SK-N-SH (cell line): Measurements from ENCODE around the gene YY1. TPM values are rescaled to one million over a fixed set of nuclear protein-coding genes. Genes with fewer than 3 reads are reported as not detected.

Source experiments
- CTCF ChIA-PET: fragments of 300-600, 350-600 bp; formaldehyde crosslinking; extraction: SDS; loops from one replicate; lab custom pipeline; 2021; lab: Yijun Ruan, JAX
- POLR2A ChIA-PET: fragments of 350-600 bp; sonication (Branson Sonifier 250); formaldehyde crosslinking; extraction: SDS; loops from one replicate; lab custom pipeline; 2020; ENCODE audit warnings: antibody characterized with exemption, inconsistent platforms; lab: Yijun Ruan, JAX
- DNase-seq: peaks from one replicate; pipeline ENCODE4 v3.0.0; 2012
- H2AFZ ChIP-seq: fragments of 200-600 bp; sonication (generic); 2 replicates; pipeline ENCODE4 v1.8.1; 2016; ENCODE audit warnings: antibody characterized with exemption, mild to moderate bottlenecking, low read depth
- H3F3A ChIP-seq: fragments of 200-600 bp; sonication (generic); replicated peaks from 2 replicates; pipeline ENCODE3; 2016; ENCODE audit warnings: antibody characterized with exemption, mild to moderate bottlenecking; ENCODE audit not compliant: insufficient read depth
- H3K27ac ChIP-seq, 2 experiments: fragments of 200-500 bp in 1 of 2; fragments of 200-600 bp in 1 of 2; sonication (Bioruptor generic) in 1 of 2; sonication (generic), shearing (Covaris generic) in 1 of 2; 2 replicates each; pipeline versions ENCODE4 v1.5.1 to v1.6.1; 2014 to 2016; ENCODE audit warnings: low read depth in 2 of 2, inconsistent platforms in 1 of 2, low read length in 1 of 2, mild to moderate bottlenecking in 1 of 2, mixed read lengths in 1 of 2
- H3K27me3 ChIP-seq: fragments of 200-600 bp; sonication (generic), shearing (Covaris generic); 2 replicates; pipeline ENCODE4 v1.6.1; 2016; ENCODE audit warnings: mixed run types; ENCODE audit not compliant: insufficient read depth
- H3K36me3 ChIP-seq, 2 experiments: fragments of 200-500 bp in 1 of 2; fragments of 200-600 bp in 1 of 2; sonication (Bioruptor generic) in 1 of 2; sonication (generic) in 1 of 2; replicated peaks in 1 of 2; 2 replicates each; pipeline versions ENCODE3 to v1.5.1; 2014 to 2016; ENCODE audit warnings: low read length in 1 of 2, mild to moderate bottlenecking in 1 of 2; ENCODE audit not compliant: insufficient read depth in 2 of 2, control insufficient read depth in 1 of 2
- H3K4me1 ChIP-seq, 2 experiments: fragments of 200-500 bp in 1 of 2; fragments of 200-600 bp in 1 of 2; sonication (Bioruptor generic) in 1 of 2; sonication (generic), shearing (Covaris generic) in 1 of 2; 2 replicates each; pipeline versions ENCODE4 v1.5.1 to v1.6.1; 2014 to 2016; ENCODE audit warnings: low read depth in 1 of 2, low read length in 1 of 2, mixed run types in 1 of 2; ENCODE audit not compliant: insufficient read depth in 2 of 2, control insufficient read depth in 1 of 2
- H3K4me2 ChIP-seq: fragments of 200-600 bp; sonication (generic), shearing (Covaris generic); 2 replicates; pipeline ENCODE4 v1.6.1; 2017; ENCODE audit warnings: mixed run types
- H3K4me3 ChIP-seq, 2 experiments: fragments of 200-500 bp in 1 of 2; fragments of 200-600 bp in 1 of 2; sonication (Bioruptor generic) in 1 of 2; sonication (generic), shearing (Covaris generic) in 1 of 2; 2 replicates each; pipeline versions ENCODE4 v1.5.1 to v1.8.1; 2014 to 2016; ENCODE audit warnings: low read depth in 2 of 2, inconsistent platforms in 1 of 2, low read length in 1 of 2, mild to moderate bottlenecking in 1 of 2, mixed read lengths in 1 of 2, moderate library complexity in 1 of 2
- H3K79me2 ChIP-seq: fragments of 200-600 bp; sonication (generic); 2 replicates; pipeline ENCODE4 v1.8.1; 2017; ENCODE audit warnings: mild to moderate bottlenecking; ENCODE audit not compliant: insufficient read depth
- H3K9ac ChIP-seq: fragments of 200-600 bp; sonication (generic); 2 replicates; pipeline ENCODE4 v1.6.1; 2017; ENCODE audit warnings: mixed run types
- H3K9me2 ChIP-seq: fragments of 200-600 bp; sonication (generic); 2 replicates; pipeline ENCODE4 v1.6.1; 2017; ENCODE audit warnings: mixed run types
- H3K9me3 ChIP-seq: fragments of 200-600 bp; sonication (generic); 2 replicates; pipeline ENCODE4 v1.6.1; 2017; ENCODE audit warnings: mixed run types, mild to moderate bottlenecking, moderate library complexity
- H4K20me1 ChIP-seq: fragments of 200-600 bp; sonication (generic); 2 replicates; pipeline ENCODE4 v1.6.1; 2017; ENCODE audit warnings: mild to moderate bottlenecking, mixed run types; ENCODE audit not compliant: insufficient read depth
- CHD2 ChIP-seq: fragments of 150-350 bp; IDR thresholded peaks from 2 replicates; pipeline ENCODE4 v1.6.1; 2018; ENCODE audit warnings: low read length; ENCODE audit not compliant: partially characterized antibody
- EZH2phosphoT487 ChIP-seq: fragments of 200-600 bp; sonication (generic); IDR thresholded peaks from 2 replicates; pipeline ENCODE4 v1.6.1; 2017; ENCODE audit warnings: low read depth, mixed run types, mild to moderate bottlenecking, antibody characterized with exemption, moderate library complexity, borderline replicate concordance
- GATA2 ChIP-seq: sonication (generic); formaldehyde crosslinking; IDR thresholded peaks from 2 replicates; pipeline ENCODE4 v1.5.0; 2020; ENCODE audit warnings: mild to moderate bottlenecking, missing genetic modification reagents
- MXI1 ChIP-seq: IDR thresholded peaks from 2 replicates; pipeline ENCODE4 v1.6.1; 2012; ENCODE audit warnings: mild to moderate bottlenecking, low read depth, low read length, improper control_type of control experiment
- RFX5 ChIP-seq: IDR thresholded peaks from 2 replicates; pipeline ENCODE4 v1.6.1; 2012; ENCODE audit warnings: mild to moderate bottlenecking, improper control_type of control experiment, low read length
- WGBS: methylation state at CpG from one replicate; pipeline ENCODE4 v1.1.6; 2017; ENCODE audit warnings: low lambda C conversion rate; 5-methylcytosine and 5-hydroxymethylcytosine counted together
- polyA plus RNA-seq, 3 experiments: library from polyadenylated mRNA; depleted of rRNA; stranded (reverse); fragments of >200 nt; gene quantifications; 2 replicates each; pipeline ENCODE4 v1.2.3, GENCODE V29; 2012
- TF ChIP-seq, protein P1 (sequence below): fragments of 150-350 bp; IDR thresholded peaks from 2 replicates; pipeline ENCODE4 v1.6.1; 2016; ENCODE audit warnings: mild to moderate bottlenecking, low read depth, low read length

YY1 gene
- polyA plus RNA-seq, 1 of the 3 experiments (the other 2 are of a cell fraction): 18.1 TPM

DNA sequence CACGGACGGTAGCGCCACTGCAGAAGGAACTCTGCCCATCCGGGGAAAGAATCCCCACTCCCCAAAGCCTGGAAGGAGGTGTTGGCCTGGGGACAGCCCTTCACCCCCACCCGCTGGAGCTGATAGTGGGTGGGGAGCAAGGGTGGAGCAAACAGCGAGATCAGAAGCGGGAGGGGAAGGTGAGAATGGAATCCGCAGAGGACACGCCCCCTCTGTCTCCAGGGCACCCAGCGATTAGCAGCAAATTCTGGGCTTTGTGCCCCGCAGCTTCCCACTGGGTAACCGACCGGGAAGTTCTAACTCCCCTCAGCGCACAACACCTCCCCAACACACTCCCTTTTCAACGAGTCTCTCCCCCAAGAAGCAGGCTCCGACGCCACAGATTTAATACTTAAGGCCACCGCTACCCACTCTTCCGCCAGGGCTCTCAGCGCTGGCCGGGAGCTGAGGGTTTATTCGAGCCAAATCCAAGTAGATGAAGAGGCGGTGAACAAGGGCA, 65.9 kb downstream of the YY1 start:
- Histone ChIP-seq H3K79me2 (peaks cover 56% of the 10 kb centered on the region), H3K9me3 (no peaks in the 10 kb centered on the region), H3K4me2 (peak overlapping the region; percentile 99), H3F3A (peaks cover 2% of the 10 kb centered on the region), H3K36me3 (no peaks in the 10 kb centered on the region), H3K4me1 (peaks cover 0 to 28% of the 10 kb centered on the region in 2 experiments; a peak in 2 of 4 replicates), H3K4me3 (peak overlapping the region; percentile 87 to 90), H3K9ac (peak overlapping the region; percentile 52; the same call in 1 of the 2 replicates), H3K27me3 (no peaks in the 10 kb centered on the region), H3K27ac (peak overlapping the region in 1 of 2 experiments; percentile 51; a peak in 2 of 4 replicates), H2AFZ (no peak overlapping the region), H3K9me2 (no peaks in the 10 kb centered on the region), H4K20me1 (peaks cover 31% of the 10 kb centered on the region)
- POLR2A ChIA-PET: interaction anchor here (1.1 kb wide), 1 partner anchor 595 kb away, joined by 3 read pairs; no protein-coding TSS in a partner anchor
- 19% methylated on average over 21 of the region's 23 CpGs for WGBS
- DNase-seq: no peak
- no peak for TF ChIP-seq RFX5
- 0 out of 2 replicates have a peak, but pooled peaks have one; percentile 2 for TF ChIP-seq MXI1
- CTCF ChIA-PET: interaction anchor here (1.1 to 4.0 kb wide), 5 partner anchors 10 to 79 kb away, joined by 3 to 31 read pairs (median 10); no protein-coding TSS in a partner anchor

DNA sequence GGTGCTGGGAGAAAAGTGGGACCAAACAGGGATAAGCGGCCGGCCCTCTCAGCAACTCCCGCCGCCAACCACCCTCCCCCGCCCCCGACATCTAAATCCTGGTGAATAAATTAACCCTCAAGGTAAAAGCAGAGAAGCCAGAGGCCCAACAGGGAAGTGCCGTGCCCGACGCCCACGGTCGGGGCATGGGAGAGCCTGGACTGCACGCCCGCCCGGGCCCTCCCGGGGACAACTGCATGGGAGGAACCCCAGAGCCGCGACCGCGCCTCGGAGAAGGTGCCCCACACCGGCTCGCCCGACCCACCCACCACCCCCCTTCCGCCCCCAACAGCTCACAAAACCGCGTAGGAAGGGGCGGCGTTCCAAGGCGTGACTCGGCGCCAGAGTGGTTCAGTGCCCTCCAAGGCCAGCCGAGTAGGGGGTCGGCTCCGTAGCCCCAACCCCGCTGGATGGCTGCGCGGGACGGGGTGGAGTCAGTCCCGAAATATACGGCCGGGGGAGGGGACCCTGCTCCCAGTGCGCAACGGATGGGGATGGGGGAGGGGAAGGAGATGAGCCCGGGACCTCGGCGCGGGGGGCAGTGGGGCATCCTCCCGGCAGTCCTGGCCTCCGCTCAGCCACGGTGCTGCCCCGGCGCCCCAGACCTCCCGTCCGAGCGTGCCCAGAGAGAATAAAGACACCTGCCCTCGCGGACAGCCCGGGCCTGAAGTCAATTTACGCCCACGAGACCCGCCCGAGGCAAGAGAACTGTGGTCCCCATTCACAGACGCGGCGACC, 66.6 kb downstream of the YY1 start:
- Histone ChIP-seq H3K9me2 (no peaks in the 10 kb centered on the region), H3K36me3 (no peaks in the 10 kb centered on the region), H3K9me3 (no peaks in the 10 kb centered on the region), H3K79me2 (peaks cover 49% of the 10 kb centered on the region; the same call in 1 of the 2 replicates), H3F3A (peaks cover 2% of the 10 kb centered on the region), H3K4me2 (peak overlapping the region; percentile 99), H3K27me3 (no peaks in the 10 kb centered on the region), H3K4me3 (peak overlapping the region; percentile 87 to 90), H4K20me1 (peaks cover 31% of the 10 kb centered on the region), H3K9ac (peak overlapping the region; percentile 84), H2AFZ (peak overlapping the region; percentile 51; the same call in 1 of the 2 replicates), H3K4me1 (peaks cover 0 to 28% of the 10 kb centered on the region in 2 experiments; a peak in 2 of 4 replicates), H3K27ac (peak overlapping the region; percentile 51 to 76; a peak in 2 of 4 replicates)
- peak; percentile 72 for DNase-seq
- 4% methylated on average over 21 of the region's 65 CpGs for WGBS
- POLR2A ChIA-PET: interaction anchor here (1.1 to 1.7 kb wide), 3 partner anchors 15 to 594 kb away, joined by 3 to 6 read pairs (median 4); partner anchors contain the start of gene WDR25
- CTCF ChIA-PET: interaction anchor here (1.1 to 4.0 kb wide), 4 partner anchors 11 to 79 kb away, joined by 3 to 31 read pairs (median 8); no protein-coding TSS in a partner anchor
- TF ChIP-seq CHD2: peak; percentile 9
- TF ChIP-seq RFX5: no peak
- TF ChIP-seq, protein P1, sequence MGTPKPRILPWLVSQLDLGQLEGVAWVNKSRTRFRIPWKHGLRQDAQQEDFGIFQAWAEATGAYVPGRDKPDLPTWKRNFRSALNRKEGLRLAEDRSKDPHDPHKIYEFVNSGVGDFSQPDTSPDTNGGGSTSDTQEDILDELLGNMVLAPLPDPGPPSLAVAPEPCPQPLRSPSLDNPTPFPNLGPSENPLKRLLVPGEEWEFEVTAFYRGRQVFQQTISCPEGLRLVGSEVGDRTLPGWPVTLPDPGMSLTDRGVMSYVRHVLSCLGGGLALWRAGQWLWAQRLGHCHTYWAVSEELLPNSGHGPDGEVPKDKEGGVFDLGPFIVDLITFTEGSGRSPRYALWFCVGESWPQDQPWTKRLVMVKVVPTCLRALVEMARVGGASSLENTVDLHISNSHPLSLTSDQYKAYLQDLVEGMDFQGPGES: no peak
- TF ChIP-seq EZH2phosphoT487: no peak
- no peak for TF ChIP-seq GATA2 (CRISPR knock-in tag)
